ENCODE results near the gene IMMP2L. TPM values are rescaled to one million over a fixed set of nuclear protein-coding genes. Genes with fewer than 3 reads are reported as not detected.

IMMP2L gene
- polyA plus RNA-seq, 1 donor (not counting 4 experiments of a cell fraction or from before 2014, with no cell fraction given), result 14.1 TPM

DNA sequence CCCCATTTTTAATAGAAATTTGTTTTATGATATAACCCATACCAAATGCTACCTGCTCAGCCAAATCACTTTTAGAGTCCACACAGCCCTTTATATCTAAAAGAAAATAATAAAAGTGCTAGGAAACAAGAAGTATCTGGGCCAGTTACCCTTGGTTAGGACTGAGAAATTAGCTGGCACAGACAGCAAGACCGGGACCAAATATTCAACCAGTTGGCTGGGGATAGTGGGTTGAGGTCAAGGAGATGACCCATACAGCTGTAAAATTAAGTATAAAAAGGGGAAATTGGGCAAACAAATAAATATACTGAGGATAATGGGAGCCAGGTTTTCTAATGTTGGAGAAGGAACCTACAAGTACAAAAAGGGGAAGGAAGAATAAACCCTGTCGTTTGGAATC is 174.3 kb downstream of the IMMP2L start:
- Histone ChIP-seq H4K20me1 (ENCODE audit: control insufficient read depth, extremely low read depth, insufficient read depth, low read length) (no peaks in the 10 kb centered on the region), H3K9me1 (ENCODE audit: control insufficient read depth, extremely low read depth, insufficient read depth, low read length) (no peaks in the 10 kb centered on the region), H3K4me3 (ENCODE audit: control insufficient read depth in 2 of 3, extremely low read depth in 1 of 3, insufficient read depth in 2 of 3, low read depth in 1 of 3, low read length in 3 of 3) (no peak overlapping the region), H3K9ac (ENCODE audit: control insufficient read depth, extremely low read depth, insufficient read depth, low read length) (no peak overlapping the region), H3K36me3 (ENCODE audit: control insufficient read depth in 2 of 2, extremely low read depth in 1 of 2, insufficient read depth in 2 of 2, low read length in 2 of 2) (no peaks in the 10 kb centered on the region), H3K27ac (ENCODE audit: control insufficient read depth, insufficient read depth, low read length) (no peak overlapping the region), H3K79me2 (ENCODE audit: control insufficient read depth, insufficient read depth, low read length) (no peaks in the 10 kb centered on the region), H3K27me3 (ENCODE audit: control insufficient read depth, extremely low read depth, insufficient read depth, low read length) (no peaks in the 10 kb centered on the region), H3K9me3 (ENCODE audit: control insufficient read depth, low read depth, low read length) (no peaks in the 10 kb centered on the region), H3K4me1 (ENCODE audit: control insufficient read depth, extremely low read depth, insufficient read depth, low read length) (peaks cover 21% of the 10 kb centered on the region), H2AFZ (ENCODE audit: control insufficient read depth, low read length) (no peak overlapping the region), H3K4me2 (ENCODE audit: control insufficient read depth, extremely low read depth, insufficient read depth, low read depth, low read length) (no peak overlapping the region)
- DNase-seq (ENCODE audit: low read depth, low spot score) (no peak), FAIRE-seq (no peak)
- no peak for TF ChIP-seq EZH2 (IDR thresholded peaks at IDR 0.05; ENCODE audit: low read length)
- TF ChIP-seq, protein P1, sequence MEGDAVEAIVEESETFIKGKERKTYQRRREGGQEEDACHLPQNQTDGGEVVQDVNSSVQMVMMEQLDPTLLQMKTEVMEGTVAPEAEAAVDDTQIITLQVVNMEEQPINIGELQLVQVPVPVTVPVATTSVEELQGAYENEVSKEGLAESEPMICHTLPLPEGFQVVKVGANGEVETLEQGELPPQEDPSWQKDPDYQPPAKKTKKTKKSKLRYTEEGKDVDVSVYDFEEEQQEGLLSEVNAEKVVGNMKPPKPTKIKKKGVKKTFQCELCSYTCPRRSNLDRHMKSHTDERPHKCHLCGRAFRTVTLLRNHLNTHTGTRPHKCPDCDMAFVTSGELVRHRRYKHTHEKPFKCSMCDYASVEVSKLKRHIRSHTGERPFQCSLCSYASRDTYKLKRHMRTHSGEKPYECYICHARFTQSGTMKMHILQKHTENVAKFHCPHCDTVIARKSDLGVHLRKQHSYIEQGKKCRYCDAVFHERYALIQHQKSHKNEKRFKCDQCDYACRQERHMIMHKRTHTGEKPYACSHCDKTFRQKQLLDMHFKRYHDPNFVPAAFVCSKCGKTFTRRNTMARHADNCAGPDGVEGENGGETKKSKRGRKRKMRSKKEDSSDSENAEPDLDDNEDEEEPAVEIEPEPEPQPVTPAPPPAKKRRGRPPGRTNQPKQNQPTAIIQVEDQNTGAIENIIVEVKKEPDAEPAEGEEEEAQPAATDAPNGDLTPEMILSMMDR (optimal IDR thresholded peaks at IDR 0.05 in 1 of 3, IDR thresholded peaks at IDR 0.05 in 1 of 3, conservative IDR thresholded peaks at IDR 0.05 in 1 of 3; ENCODE audit: extremely low read depth in 1 of 3, insufficient read depth in 2 of 3, low read length in 3 of 3), result no peak
- dilution Hi-C loops (cut with MboI; ENCODE audit: extremely low pct_ligation_motif_present, low sequenced_read_pairs), result no loop called here

DNA sequence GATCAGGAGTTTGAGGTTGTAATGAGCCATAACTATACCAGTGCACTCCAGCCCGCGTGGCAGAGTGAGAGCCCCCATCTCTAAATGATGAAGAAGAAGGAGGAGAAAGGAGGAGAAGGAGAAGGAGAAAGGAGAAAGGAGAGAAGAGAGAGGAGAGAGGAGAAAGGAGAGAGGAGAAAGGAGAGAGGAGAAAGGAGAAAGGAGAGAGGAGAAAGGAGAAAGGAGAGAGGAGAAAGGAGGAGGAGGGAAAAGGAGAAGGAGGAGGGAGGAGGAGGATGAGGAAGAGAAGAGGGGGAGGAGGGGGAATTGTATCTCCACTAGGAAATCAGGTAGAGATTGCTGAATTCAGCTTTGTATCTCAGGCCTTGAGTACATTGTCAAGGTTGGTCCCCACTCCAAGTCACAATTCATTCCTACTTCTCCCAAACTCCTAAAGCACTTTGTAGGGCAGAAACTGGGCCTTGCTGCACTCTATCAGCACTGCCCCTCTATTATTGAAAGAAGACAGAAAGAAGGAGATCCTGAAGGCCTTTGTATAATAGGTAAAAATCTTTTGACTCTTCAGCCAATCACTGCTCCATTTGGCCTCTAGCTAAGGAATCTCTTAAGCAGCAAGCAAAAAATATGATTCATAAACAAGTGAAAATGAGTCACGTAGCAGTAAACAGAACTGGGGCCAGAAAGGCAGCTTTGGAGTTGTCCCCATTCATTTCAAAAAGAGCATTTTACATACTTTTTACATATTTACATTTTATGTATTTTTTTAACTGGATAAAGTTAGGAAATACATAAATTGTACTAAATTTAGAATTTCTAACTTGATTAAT is 178.0 kb downstream of the IMMP2L start:
- H3K36me3 ChIP-seq (ENCODE audit: control insufficient read depth in 2 of 2, extremely low read depth in 1 of 2, insufficient read depth in 2 of 2, low read length in 2 of 2), result no peaks in the 10 kb centered on the region
- no peaks in the 10 kb centered on the region for H3K9me3 ChIP-seq (ENCODE audit: control insufficient read depth, low read depth, low read length)
- no peaks in the 10 kb centered on the region for H3K27me3 ChIP-seq (ENCODE audit: control insufficient read depth, extremely low read depth, insufficient read depth, low read length)
- no peak overlapping the region for H3K4me2 ChIP-seq (ENCODE audit: control insufficient read depth, extremely low read depth, insufficient read depth, low read depth, low read length)
- peaks cover 27% of the 10 kb centered on the region for H3K4me1 ChIP-seq (ENCODE audit: control insufficient read depth, extremely low read depth, insufficient read depth, low read length)
- FAIRE-seq (peak; percentile 41), DNase-seq (ENCODE audit: low read depth, low spot score) (no peak)
- no peaks in the 10 kb centered on the region for H4K20me1 ChIP-seq (ENCODE audit: control insufficient read depth, extremely low read depth, insufficient read depth, low read length)
- dilution Hi-C loops (cut with MboI; ENCODE audit: extremely low pct_ligation_motif_present, low sequenced_read_pairs), result no loop called here
- H3K9ac ChIP-seq (ENCODE audit: control insufficient read depth, extremely low read depth, insufficient read depth, low read length), result no peak overlapping the region
- no peaks in the 10 kb centered on the region for H3K9me1 ChIP-seq (ENCODE audit: control insufficient read depth, extremely low read depth, insufficient read depth, low read length)
- H2AFZ ChIP-seq (ENCODE audit: control insufficient read depth, low read length), result peak overlapping the region; percentile 58
- no peaks in the 10 kb centered on the region for H3K79me2 ChIP-seq (ENCODE audit: control insufficient read depth, insufficient read depth, low read length)
- TF ChIP-seq, protein P1 (optimal IDR thresholded peaks at IDR 0.05 in 1 of 3, IDR thresholded peaks at IDR 0.05 in 1 of 3, conservative IDR thresholded peaks at IDR 0.05 in 1 of 3; ENCODE audit: extremely low read depth in 1 of 3, insufficient read depth in 2 of 3, low read length in 3 of 3), result no peak
- no peak for TF ChIP-seq EZH2 (IDR thresholded peaks at IDR 0.05; ENCODE audit: low read length)
- no peak overlapping the region for H3K4me3 ChIP-seq (ENCODE audit: control insufficient read depth in 2 of 3, extremely low read depth in 1 of 3, insufficient read depth in 2 of 3, low read depth in 1 of 3, low read length in 3 of 3)
- no peak overlapping the region for H3K27ac ChIP-seq (ENCODE audit: control insufficient read depth, insufficient read depth, low read length)

All from keratinocyte (primary cell).